Endothelial cell of umbilical vein (primary cell): ENCODE measurements around the gene FOXC1. TPM values are rescaled to one million over a fixed set of nuclear protein-coding genes. Genes with fewer than 3 reads are reported as not detected.

ENCODE experiments used
- BruUV-seq: library from RNA; stranded (reverse); fragments of 400-500 nt; replicated peaks from 2 replicates; lab custom pipeline; 2021; lab: Mats Ljungman, UMichigan
- CTCF ChIA-PET: fragments of 300-600, 350-600 bp; sonication (Branson Sonifier 250); formaldehyde crosslinking; loops from one replicate; lab custom pipeline; 2021; ENCODE audit warnings: antibody characterized with exemption, inconsistent platforms; lab: Charles Lee
- POLR2A ChIA-PET: fragments of 300-600, 350-600 bp; sonication (Branson Sonifier 250); formaldehyde crosslinking; loops from one replicate; lab custom pipeline; 2021; ENCODE audit warnings: antibody characterized with exemption, inconsistent platforms; lab: Charles Lee
- DNase-seq: peaks from one replicate; pipeline ENCODE4 v3.0.0-alpha.2; 2011; ENCODE audit warnings: low read depth, low spot score
- FAIRE-seq: peaks from 2 replicates; lab custom pipeline; 2011; peaks lifted over from hg19 to GRCh38; lab: Jason Lieb, UNC
- H2AFZ ChIP-seq: 2 replicates; pipeline ENCODE4 v1.6.0; 2012; ENCODE audit warnings: low read depth, low read length, control low read depth, inconsistent platforms
- H3K27ac ChIP-seq: 2 replicates; pipeline ENCODE4 v1.5.1; 2011; ENCODE audit warnings: low read depth, mild to moderate bottlenecking, control low read depth, low read length, moderate library complexity; ENCODE audit not compliant: insufficient read depth
- H3K27me3 ChIP-seq, 2 experiments: 2 replicates each; pipeline versions ENCODE4 v1.6.0 to v1.6.1; 2011; ENCODE audit warnings: low read length in 2 of 2, mixed read lengths in 1 of 2; ENCODE audit not compliant: control insufficient read depth in 2 of 2, insufficient read depth in 2 of 2
- H3K36me3 ChIP-seq, 2 experiments: 2 replicates in 1 of 2; 3 replicates in 1 of 2; pipeline ENCODE4 v1.5.1; 2011; ENCODE audit warnings: low read length in 2 of 2, mild to moderate bottlenecking in 1 of 2, moderate library complexity in 1 of 2; ENCODE audit not compliant: control insufficient read depth in 2 of 2, insufficient read depth in 2 of 2; ENCODE audit errors: extremely low read depth in 1 of 2
- H3K4me1 ChIP-seq: 3 replicates; pipeline ENCODE4 v1.5.1; 2011; ENCODE audit warnings: mild to moderate bottlenecking, low read length; ENCODE audit not compliant: control insufficient read depth, insufficient read depth; ENCODE audit errors: extremely low read depth
- H3K4me2 ChIP-seq: 2 replicates; pipeline ENCODE4 v1.6.1; 2011; ENCODE audit warnings: low read length, control low read depth, mixed read lengths; ENCODE audit not compliant: insufficient read depth
- H3K4me3 ChIP-seq, 3 experiments: fragments of 200-600 bp in 1 of 3; sonication (generic), shearing (Covaris generic) in 1 of 3; replicated peaks in 1 of 3; 2 replicates each; pipeline ENCODE4 v1.5.1; 2011 to 2016; ENCODE audit warnings: control low read depth in 3 of 3, low read length in 3 of 3, mild to moderate bottlenecking in 2 of 3, inconsistent platforms in 1 of 3, low read depth in 1 of 3, moderate library complexity in 1 of 3; ENCODE audit not compliant: insufficient read depth in 1 of 3
- H3K79me2 ChIP-seq: 2 replicates; pipeline ENCODE4 v1.6.0; 2012; ENCODE audit warnings: low read length, inconsistent platforms; ENCODE audit not compliant: control insufficient read depth, insufficient read depth
- H3K9ac ChIP-seq: replicated peaks from 2 replicates; pipeline ENCODE3; 2011; ENCODE audit warnings: low read length, control low read depth; ENCODE audit not compliant: insufficient read depth; ENCODE audit errors: extremely low read depth
- H3K9me1 ChIP-seq: replicated peaks from 3 replicates; pipeline ENCODE4 v1.6.0; 2011; ENCODE audit warnings: mild to moderate bottlenecking, low read length; ENCODE audit not compliant: control insufficient read depth, insufficient read depth; ENCODE audit errors: extremely low read depth
- H3K9me3 ChIP-seq: replicated peaks from 2 replicates; pipeline ENCODE4 v1.5.1; 2012; ENCODE audit warnings: low read length, inconsistent platforms; ENCODE audit not compliant: control insufficient read depth, insufficient read depth
- H4K20me1 ChIP-seq: replicated peaks from 2 replicates; pipeline ENCODE3; 2011; ENCODE audit warnings: mild to moderate bottlenecking, low read length; ENCODE audit not compliant: control insufficient read depth, insufficient read depth; ENCODE audit errors: extremely low read depth
- EZH2 ChIP-seq: IDR thresholded peaks from 2 replicates; pipeline ENCODE4 v1.6.1; 2012; ENCODE audit warnings: borderline replicate concordance, low read depth, mild to moderate bottlenecking, moderate library complexity, low read length, inconsistent platforms; ENCODE audit not compliant: severe bottlenecking
- FOS ChIP-seq: IDR thresholded peaks from 2 replicates; pipeline ENCODE4 v1.6.1; 2011; ENCODE audit warnings: mild to moderate bottlenecking, low read length, moderate library complexity, borderline replicate concordance; ENCODE audit not compliant: insufficient read depth
- GATA2 ChIP-seq: IDR thresholded peaks from 2 replicates; pipeline ENCODE4 v1.7.0; 2011; ENCODE audit warnings: low read depth, mild to moderate bottlenecking, moderate library complexity, mixed read lengths, low read length; ENCODE audit not compliant: insufficient read length, insufficient read depth
- JUN ChIP-seq: IDR thresholded peaks from 2 replicates; pipeline ENCODE4 v1.6.1; 2011; ENCODE audit warnings: borderline replicate concordance, low read depth; ENCODE audit not compliant: insufficient read length, insufficient read depth
- MYC ChIP-seq: IDR thresholded peaks from one replicate; pipeline ENCODE4 v1.6.1; 2011; ENCODE audit warnings: mild to moderate bottlenecking, low read depth, low read length
- POLR2A ChIP-seq: IDR thresholded peaks from 2 replicates; pipeline ENCODE4 v1.6.1; 2012; ENCODE audit warnings: low read depth, mild to moderate bottlenecking, control low read depth, low read length
- POLR2AphosphoS5 ChIP-seq: IDR thresholded peaks from 2 replicates; pipeline ENCODE4 v1.6.1; 2012; ENCODE audit warnings: low read depth, mild to moderate bottlenecking, control low read depth, low read length, moderate library complexity; ENCODE audit not compliant: insufficient read depth
- dilution Hi-C: fragments of 300-500 bp; cut with MboI; formaldehyde crosslinking; loops from one replicate; pipeline ENCODE4 v1.15.0; 2019; ENCODE audit warnings: low sequenced_read_pairs; ENCODE audit not compliant: extremely low pct_ligation_motif_present
- intact Hi-C: fragments of 100-400 bp; cut with micrococcal nuclease; formaldehyde crosslinking; loops from one replicate; pipeline ENCODE4 v1.10.0; 2022
- polyA plus RNA-seq, 4 experiments: library from polyadenylated mRNA; depleted of rRNA in 3 of 4; stranded (reverse) in 3 of 4; unstranded in 1 of 4; fragments of >200 nt; gene quantifications; 2 replicates each; pipeline versions ENCODE4 v1.2.1 to v1.2.3, GENCODE V29; 2011 to 2012; ENCODE audit warnings: missing spikeins in 1 of 4
- total RNA-seq: library from RNA; stranded (reverse); gene quantifications from 2 replicates; pipeline ENCODE4 v1.2.3, GENCODE V29; 2021
- TF ChIP-seq, protein P1 (sequence below): IDR thresholded peaks from 2 replicates; pipeline ENCODE4 v1.6.1; 2011; ENCODE audit not compliant: insufficient read depth, insufficient read length
- TF ChIP-seq, protein P2 (sequence below), 2 donors: IDR thresholded peaks; 1 replicate in 1 of 2; 2 replicates in 1 of 2; pipeline ENCODE4 v1.5.1; 2011; ENCODE audit warnings: low read length in 2 of 2, mild to moderate bottlenecking in 2 of 2, moderate library complexity in 2 of 2, control low read depth in 1 of 2, inconsistent platforms in 1 of 2, low read depth in 1 of 2; ENCODE audit not compliant: insufficient read depth in 1 of 2; ENCODE audit errors: extremely low read depth in 1 of 2

FOXC1 gene
- total and polyA plus RNA-seq, 2 donors (not counting 3 experiments of a cell fraction or from before 2014, with no cell fraction given) = 6.4 to 16.4 TPM

DNA sequence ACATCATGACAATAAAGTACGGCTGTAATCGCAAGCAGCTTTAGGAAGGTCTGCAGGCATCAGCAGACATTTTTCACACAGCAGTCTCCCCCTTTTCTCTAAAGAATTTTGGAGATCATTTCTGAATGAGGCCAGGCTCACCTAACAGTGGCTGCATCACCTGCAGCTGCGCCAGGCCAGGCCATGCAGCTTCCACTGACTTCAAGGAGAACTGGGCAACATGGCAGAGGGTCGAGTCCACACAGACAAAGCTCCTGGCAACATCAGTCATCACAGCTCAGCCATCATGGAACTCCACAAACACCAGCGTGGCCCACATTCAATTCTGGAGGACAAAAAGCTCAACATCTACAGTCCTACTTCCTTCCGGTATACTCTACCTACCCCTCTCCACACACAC lies 17.8 kb upstream of the FOXC1 start:
- H3K4me2 ChIP-seq = no peak overlapping the region
- no peaks in the 10 kb centered on the region for H3K79me2 ChIP-seq
- no peaks in the 10 kb centered on the region for H3K9me1 ChIP-seq
- intact Hi-C loops (no loop called here), dilution Hi-C loops (no loop called here)
- no peak for DNase-seq
- BruUV-seq = no TSS peak
- no peak overlapping the region for H3K27ac ChIP-seq
- FAIRE-seq = no peak
- H3K36me3 ChIP-seq = no peaks in the 10 kb centered on the region
- no peak overlapping the region for H3K4me3 ChIP-seq
- TF ChIP-seq FOS (no peak), GATA2 (no peak), MYC (no peak), JUN (no peak), POLR2A (no peak), EZH2 (no peak), POLR2AphosphoS5 (no peak)
- TF ChIP-seq, protein P1, sequence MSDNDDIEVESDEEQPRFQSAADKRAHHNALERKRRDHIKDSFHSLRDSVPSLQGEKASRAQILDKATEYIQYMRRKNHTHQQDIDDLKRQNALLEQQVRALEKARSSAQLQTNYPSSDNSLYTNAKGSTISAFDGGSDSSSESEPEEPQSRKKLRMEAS = no peak
- TF ChIP-seq, protein P2, sequence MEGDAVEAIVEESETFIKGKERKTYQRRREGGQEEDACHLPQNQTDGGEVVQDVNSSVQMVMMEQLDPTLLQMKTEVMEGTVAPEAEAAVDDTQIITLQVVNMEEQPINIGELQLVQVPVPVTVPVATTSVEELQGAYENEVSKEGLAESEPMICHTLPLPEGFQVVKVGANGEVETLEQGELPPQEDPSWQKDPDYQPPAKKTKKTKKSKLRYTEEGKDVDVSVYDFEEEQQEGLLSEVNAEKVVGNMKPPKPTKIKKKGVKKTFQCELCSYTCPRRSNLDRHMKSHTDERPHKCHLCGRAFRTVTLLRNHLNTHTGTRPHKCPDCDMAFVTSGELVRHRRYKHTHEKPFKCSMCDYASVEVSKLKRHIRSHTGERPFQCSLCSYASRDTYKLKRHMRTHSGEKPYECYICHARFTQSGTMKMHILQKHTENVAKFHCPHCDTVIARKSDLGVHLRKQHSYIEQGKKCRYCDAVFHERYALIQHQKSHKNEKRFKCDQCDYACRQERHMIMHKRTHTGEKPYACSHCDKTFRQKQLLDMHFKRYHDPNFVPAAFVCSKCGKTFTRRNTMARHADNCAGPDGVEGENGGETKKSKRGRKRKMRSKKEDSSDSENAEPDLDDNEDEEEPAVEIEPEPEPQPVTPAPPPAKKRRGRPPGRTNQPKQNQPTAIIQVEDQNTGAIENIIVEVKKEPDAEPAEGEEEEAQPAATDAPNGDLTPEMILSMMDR (IDR thresholded peaks at IDR 0.05; ENCODE audit: extremely low read depth in 1 of 2, insufficient read depth in 1 of 2, low read depth in 1 of 2, low read length in 2 of 2) = no peak
- H3K4me1 ChIP-seq = no peaks in the 10 kb centered on the region
- no peak overlapping the region for H3K9ac ChIP-seq
- ChIA-PET POLR2A (no interaction called here), CTCF (interaction anchor here (0.8 to 1.0 kb wide), 5 partner anchors 12 to 1158 kb away, joined by 3 to 4 read pairs (median 3); no protein-coding TSS in a partner anchor)
- no peak overlapping the region for H2AFZ ChIP-seq
- peaks cover 0 to 1% of the 10 kb centered on the region in 2 experiments for H3K27me3 ChIP-seq
- no peaks in the 10 kb centered on the region for H4K20me1 ChIP-seq
- H3K9me3 ChIP-seq = no peaks in the 10 kb centered on the region
